ENCODE data around the gene SETD5.

DNA sequence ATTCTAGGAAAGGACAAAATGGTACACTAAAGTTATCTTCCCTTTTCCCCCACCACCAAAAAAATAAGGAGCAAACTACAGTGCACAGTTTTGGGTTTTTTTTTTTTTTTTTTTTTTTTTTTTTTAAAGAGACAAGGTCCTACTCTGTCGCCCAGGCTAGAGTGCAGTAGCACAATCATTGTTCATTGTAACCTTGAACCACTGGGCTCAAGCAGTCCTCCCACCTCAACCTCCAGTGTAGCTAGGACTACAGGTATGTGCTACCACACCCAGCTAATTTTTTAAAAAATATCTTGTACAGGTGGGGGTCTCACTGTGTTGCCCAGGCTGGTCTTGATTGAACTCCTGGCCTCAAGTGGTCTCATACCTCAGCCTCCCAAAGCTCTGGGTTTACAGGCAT lies 14.9 kb downstream of the SETD5 start:
- TF ChIP-seq, protein P1, sequence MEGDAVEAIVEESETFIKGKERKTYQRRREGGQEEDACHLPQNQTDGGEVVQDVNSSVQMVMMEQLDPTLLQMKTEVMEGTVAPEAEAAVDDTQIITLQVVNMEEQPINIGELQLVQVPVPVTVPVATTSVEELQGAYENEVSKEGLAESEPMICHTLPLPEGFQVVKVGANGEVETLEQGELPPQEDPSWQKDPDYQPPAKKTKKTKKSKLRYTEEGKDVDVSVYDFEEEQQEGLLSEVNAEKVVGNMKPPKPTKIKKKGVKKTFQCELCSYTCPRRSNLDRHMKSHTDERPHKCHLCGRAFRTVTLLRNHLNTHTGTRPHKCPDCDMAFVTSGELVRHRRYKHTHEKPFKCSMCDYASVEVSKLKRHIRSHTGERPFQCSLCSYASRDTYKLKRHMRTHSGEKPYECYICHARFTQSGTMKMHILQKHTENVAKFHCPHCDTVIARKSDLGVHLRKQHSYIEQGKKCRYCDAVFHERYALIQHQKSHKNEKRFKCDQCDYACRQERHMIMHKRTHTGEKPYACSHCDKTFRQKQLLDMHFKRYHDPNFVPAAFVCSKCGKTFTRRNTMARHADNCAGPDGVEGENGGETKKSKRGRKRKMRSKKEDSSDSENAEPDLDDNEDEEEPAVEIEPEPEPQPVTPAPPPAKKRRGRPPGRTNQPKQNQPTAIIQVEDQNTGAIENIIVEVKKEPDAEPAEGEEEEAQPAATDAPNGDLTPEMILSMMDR (IDR thresholded peaks at IDR 0.05) = no peak
- no peak for TF ChIP-seq EZH2 (IDR thresholded peaks at IDR 0.05)

Data from neural progenitor cell (in vitro differentiated cells).